ENCODE data around the gene MPPED2.

DNA sequence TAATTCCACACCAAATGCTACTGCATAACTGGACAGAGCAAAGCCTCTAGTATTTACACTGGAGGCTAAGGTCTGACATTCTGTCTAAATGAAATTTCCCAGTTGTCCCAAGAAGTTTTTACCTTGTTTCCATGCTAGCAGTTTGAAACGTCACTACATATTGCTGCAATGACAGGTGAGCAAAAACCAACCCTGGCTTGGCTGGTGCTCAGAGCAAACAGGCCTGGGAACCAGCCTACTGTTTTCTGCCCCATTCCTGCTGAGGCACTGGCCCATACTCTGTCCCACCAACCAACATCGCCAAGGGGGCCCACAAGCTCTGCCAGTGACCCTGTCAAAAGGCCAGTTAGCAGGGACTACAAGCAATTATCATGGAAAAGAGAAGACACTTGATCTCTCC, 131.1 kb downstream of the MPPED2 start:
- no peak for TF ChIP-seq POLR2A (IDR thresholded peaks at IDR 0.05)
- TF ChIP-seq, protein P1, sequence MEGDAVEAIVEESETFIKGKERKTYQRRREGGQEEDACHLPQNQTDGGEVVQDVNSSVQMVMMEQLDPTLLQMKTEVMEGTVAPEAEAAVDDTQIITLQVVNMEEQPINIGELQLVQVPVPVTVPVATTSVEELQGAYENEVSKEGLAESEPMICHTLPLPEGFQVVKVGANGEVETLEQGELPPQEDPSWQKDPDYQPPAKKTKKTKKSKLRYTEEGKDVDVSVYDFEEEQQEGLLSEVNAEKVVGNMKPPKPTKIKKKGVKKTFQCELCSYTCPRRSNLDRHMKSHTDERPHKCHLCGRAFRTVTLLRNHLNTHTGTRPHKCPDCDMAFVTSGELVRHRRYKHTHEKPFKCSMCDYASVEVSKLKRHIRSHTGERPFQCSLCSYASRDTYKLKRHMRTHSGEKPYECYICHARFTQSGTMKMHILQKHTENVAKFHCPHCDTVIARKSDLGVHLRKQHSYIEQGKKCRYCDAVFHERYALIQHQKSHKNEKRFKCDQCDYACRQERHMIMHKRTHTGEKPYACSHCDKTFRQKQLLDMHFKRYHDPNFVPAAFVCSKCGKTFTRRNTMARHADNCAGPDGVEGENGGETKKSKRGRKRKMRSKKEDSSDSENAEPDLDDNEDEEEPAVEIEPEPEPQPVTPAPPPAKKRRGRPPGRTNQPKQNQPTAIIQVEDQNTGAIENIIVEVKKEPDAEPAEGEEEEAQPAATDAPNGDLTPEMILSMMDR (IDR thresholded peaks at IDR 0.05): no peak
- TF ChIP-seq EP300 (IDR thresholded peaks at IDR 0.05): no peak
